ENCODE data around the gene PSMC3. TPM values are rescaled to one million over a fixed set of nuclear protein-coding genes. Genes with fewer than 3 reads are reported as not detected.
A peak's percentile ranks its signal among the peaks of the same experiment; 100 is the strongest.

The PSMC3 gene
- polyA plus RNA-seq, 3 donors: 44.1 to 97.4 (median 89.5) TPM

- H3K36me3 ChIP-seq (replicated peaks in 1 of 2; ENCODE audit: control insufficient read depth in 1 of 2, insufficient read depth in 2 of 2, low read length in 2 of 2): peaks cover 0 to 9% of the 10 kb centered on the region in 2 donors
- intact Hi-C loops (cut with micrococcal nuclease): no loop called here
- no peaks in the 10 kb centered on the region for H3K27me3 ChIP-seq (ENCODE audit: control insufficient read depth in 2 of 2, insufficient read depth in 2 of 2, low read length in 2 of 2)
- Mint-ChIP-seq H3K4me3 (peak overlapping the region; percentile 72 to 88), H3K27me3 (ENCODE audit: low read depth in 3 of 3) (peaks cover 0 to 3% (median 0%) of the 10 kb centered on the region in 3 donors), H3K27ac (peak overlapping the region; percentile 99 to 100 (median 100)), H3K36me3 (peaks cover 20 to 72% of the 10 kb centered on the region in 2 donors), H3K9me3 (peaks cover 0 to 2% (median 0%) of the 10 kb centered on the region in 7 donors), H3K4me1 (peaks cover 72% of the 10 kb centered on the region)
- peak overlapping the region; percentile 79 for H3K4me2 ChIP-seq (replicated peaks; ENCODE audit: extremely low read depth, low read length, poor library complexity, severe bottlenecking)
- peaks cover 76 to 83% of the 10 kb centered on the region in 2 donors for H3K4me1 ChIP-seq (ENCODE audit: control insufficient read depth in 1 of 2, insufficient read depth in 2 of 2, low read length in 2 of 2)
- peak overlapping the region; percentile 98 to 100 for H3K27ac ChIP-seq (ENCODE audit: low read depth in 1 of 2, low read length in 2 of 2)
- 68% methylated on average over 26 of the region's 28 CpGs for WGBS (ENCODE audit: insufficient coverage)
- no peak for TF ChIP-seq CTCF (IDR thresholded peaks at IDR 0.05)
- DNase-seq: peak in 2 of 3 donors; percentile 57 to 59
- no peaks in the 10 kb centered on the region for H4K20me1 ChIP-seq (ENCODE audit: insufficient read depth, low read length)
- H3K9ac ChIP-seq (ENCODE audit: insufficient read depth, low read length, poor library complexity, severe bottlenecking): peak overlapping the region; percentile 99
- H3K79me2 ChIP-seq (ENCODE audit: insufficient read depth, low read length): peaks cover 91% of the 10 kb centered on the region
- H3K4me3 ChIP-seq (replicated peaks in 1 of 3; ENCODE audit: low read depth in 2 of 3, low read length in 3 of 3): peak overlapping the region in 2 of 3 experiments; percentile 12 to 50
- H3K9me3 ChIP-seq (replicated peaks in 1 of 2; ENCODE audit: control insufficient read depth in 1 of 2, insufficient read depth in 1 of 2, low read length in 2 of 2): no peaks in the 10 kb centered on the region
- H2AFZ ChIP-seq (ENCODE audit: insufficient read depth, low read depth, low read length, poor library complexity, severe bottlenecking): no peak overlapping the region
Observed at GRCh38 chr11:47388697-47389576, 37.3 kb downstream of the PSMC3 start.

GRCh38 chr11:47387944-47388696 is 38.1 kb downstream of the PSMC3 start:
- peak overlapping the region; percentile 99 for H3K9ac ChIP-seq (ENCODE audit: insufficient read depth, low read length, poor library complexity, severe bottlenecking)
- peaks cover 0 to 2% (median 0%) of the 10 kb centered on the region in 7 donors for H3K9me3 Mint-ChIP-seq
- peaks cover 0 to 3% (median 0%) of the 10 kb centered on the region in 3 donors for H3K27me3 Mint-ChIP-seq (ENCODE audit: low read depth in 3 of 3)
- peaks cover 76 to 83% of the 10 kb centered on the region in 2 donors for H3K4me1 ChIP-seq (ENCODE audit: control insufficient read depth in 1 of 2, insufficient read depth in 2 of 2, low read length in 2 of 2)
- peak; percentile 90 to 96 (median 95) for DNase-seq
- H3K27me3 ChIP-seq (ENCODE audit: control insufficient read depth in 2 of 2, insufficient read depth in 2 of 2, low read length in 2 of 2): no peaks in the 10 kb centered on the region
- no peaks in the 10 kb centered on the region for H4K20me1 ChIP-seq (ENCODE audit: insufficient read depth, low read length)
- peak overlapping the region; percentile 72 to 73 for H3K4me3 Mint-ChIP-seq
- peak overlapping the region; percentile 22 for H2AFZ ChIP-seq (ENCODE audit: insufficient read depth, low read depth, low read length, poor library complexity, severe bottlenecking)
- H3K36me3 ChIP-seq (replicated peaks in 1 of 2; ENCODE audit: control insufficient read depth in 1 of 2, insufficient read depth in 2 of 2, low read length in 2 of 2): peaks cover 5 to 15% of the 10 kb centered on the region in 2 donors
- H3K27ac ChIP-seq (ENCODE audit: low read depth in 1 of 2, low read length in 2 of 2): peak overlapping the region; percentile 98 to 100
- peaks cover 91% of the 10 kb centered on the region for H3K79me2 ChIP-seq (ENCODE audit: insufficient read depth, low read length)
- peaks cover 24 to 74% of the 10 kb centered on the region in 2 donors for H3K36me3 Mint-ChIP-seq
- H3K4me3 ChIP-seq (replicated peaks in 1 of 3; ENCODE audit: low read depth in 2 of 3, low read length in 3 of 3): peak overlapping the region in 1 of 3 experiments; percentile 50
- intact Hi-C loops (cut with micrococcal nuclease): no loop called here
- H3K27ac Mint-ChIP-seq: peak overlapping the region; percentile 99 to 100 (median 100)
- TF ChIP-seq CTCF (IDR thresholded peaks at IDR 0.05): no peak
- H3K9me3 ChIP-seq (replicated peaks in 1 of 2; ENCODE audit: control insufficient read depth in 1 of 2, insufficient read depth in 1 of 2, low read length in 2 of 2): no peaks in the 10 kb centered on the region
- WGBS (ENCODE audit: insufficient coverage): 16% methylated on average over 11 of the region's 13 CpGs
- peak overlapping the region; percentile 27 for H3K4me2 ChIP-seq (replicated peaks; ENCODE audit: extremely low read depth, low read length, poor library complexity, severe bottlenecking)
- peaks cover 72% of the 10 kb centered on the region for H3K4me1 Mint-ChIP-seq
